Left colon (tissue), 2 donors: ENCODE results near the gene MMP24. TPM values are rescaled to one million over a fixed set of nuclear protein-coding genes. Genes with fewer than 3 reads are reported as not detected.
A peak's percentile ranks its signal among the peaks of the same experiment; 100 is the strongest.
"Not testable (repeated sequence)": the region's sequence is repeated elsewhere in the genome, so short reads cannot be mapped to it uniquely, and the experiment has no call there.

ENCODE experiments used
- ATAC-seq: fragments of 200-7000 bp; cut with Tn5 transposase; one replicate; pipeline ENCODE4 v1.9.1; 2020; ENCODE audit warnings: mild to moderate bottlenecking, moderate library complexity
- DNase-seq, 2 donors: peaks; one replicate each; pipeline ENCODE4 v3.0.0-alpha.2; 2020
- intact Hi-C, 2 donors: fragments of 100-400 bp; cut with DNase I in 1 of 2; cut with micrococcal nuclease in 1 of 2; formaldehyde crosslinking; loops; one replicate each; pipeline versions ENCODE4 v1.11.2 to v1.14.0; 2022; cut with DNase I, micrococcal nuclease
- total RNA-seq, 2 donors: library from RNA; stranded (reverse); fragmentation: NEBNext Ultra II Directional; extraction: Animal tissue kit (Norgen Biotek cat#: 25700); gene quantifications; one replicate each; pipeline ENCODE4 v1.2.1, GENCODE V29; 2021
- donor health status: DM: no; HTN: no; CAD: no.
- donor health status: DM: yes; HTN: yes; CAD: no.

The MMP24 gene
- total RNA-seq, 2 donors from 2014 or later: 0.09 to 0.59 TPM

GRCh38 chr20:35315632-35316020 is 89.1 kb downstream of the MMP24 start:
- intact Hi-C loops, DNase-seq, ATAC-seq: not testable (repeated sequence)

DNA sequence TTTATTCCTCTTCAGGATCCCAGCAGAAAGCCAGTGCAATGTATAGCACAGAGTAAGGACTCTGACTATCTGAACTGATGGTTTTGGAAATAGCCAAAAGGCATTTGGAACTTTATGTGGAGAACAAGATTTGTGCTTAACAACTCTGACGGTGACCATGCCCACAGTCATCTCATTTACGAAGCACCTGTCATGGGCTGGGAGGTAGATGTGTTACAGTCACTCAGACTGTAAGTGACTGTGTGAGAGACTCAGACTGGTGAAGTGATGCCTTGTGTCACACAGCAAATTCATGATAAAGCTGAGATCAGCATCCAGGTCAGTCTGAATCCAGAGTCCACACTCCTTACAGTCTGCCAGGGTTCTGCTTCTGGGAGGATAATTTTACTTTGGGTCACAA is 89.6 kb downstream of the MMP24 start:
- DNase-seq: no peak
- ATAC-seq: no peak
- intact Hi-C loops: no loop called here

DNA sequence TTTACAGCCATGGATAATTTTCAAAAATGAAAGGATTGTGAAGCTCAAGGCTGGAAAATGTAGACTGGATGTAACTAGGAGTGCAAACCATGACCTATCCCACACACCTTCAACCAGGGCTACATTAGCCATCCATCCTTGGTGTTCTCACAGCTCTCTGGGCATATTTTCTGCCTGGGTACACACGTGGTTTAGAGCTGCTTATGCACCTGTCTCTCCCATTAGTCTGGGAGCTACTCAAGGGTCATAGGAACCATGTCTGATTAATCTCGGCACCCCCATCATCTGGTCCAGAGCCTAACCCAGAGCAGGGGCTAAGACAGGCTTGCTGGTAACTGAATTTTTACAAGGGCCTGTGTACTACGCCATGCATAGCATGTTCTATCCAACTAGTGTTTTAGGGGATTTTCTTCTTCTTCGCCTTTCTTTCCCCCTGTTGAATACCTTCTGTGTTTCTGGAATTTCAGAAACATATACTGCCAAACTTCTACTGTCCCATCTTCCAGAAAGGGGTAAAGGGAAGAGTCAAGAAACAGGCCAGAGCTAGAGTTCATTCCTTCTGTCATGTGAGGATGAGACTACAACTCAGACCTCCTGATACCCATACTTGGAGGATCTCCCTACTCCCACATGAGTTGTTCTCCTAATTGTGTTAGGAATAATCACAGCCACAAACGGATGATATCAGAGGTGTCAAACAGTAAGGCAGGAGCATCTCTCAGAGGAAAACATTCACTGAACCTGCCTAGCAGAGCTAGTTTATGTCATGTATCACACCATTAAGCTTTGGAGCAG is 91.1 kb downstream of the MMP24 start:
- ATAC-seq (no peak), DNase-seq (no peak)
- intact Hi-C loops: no loop called here

DNA sequence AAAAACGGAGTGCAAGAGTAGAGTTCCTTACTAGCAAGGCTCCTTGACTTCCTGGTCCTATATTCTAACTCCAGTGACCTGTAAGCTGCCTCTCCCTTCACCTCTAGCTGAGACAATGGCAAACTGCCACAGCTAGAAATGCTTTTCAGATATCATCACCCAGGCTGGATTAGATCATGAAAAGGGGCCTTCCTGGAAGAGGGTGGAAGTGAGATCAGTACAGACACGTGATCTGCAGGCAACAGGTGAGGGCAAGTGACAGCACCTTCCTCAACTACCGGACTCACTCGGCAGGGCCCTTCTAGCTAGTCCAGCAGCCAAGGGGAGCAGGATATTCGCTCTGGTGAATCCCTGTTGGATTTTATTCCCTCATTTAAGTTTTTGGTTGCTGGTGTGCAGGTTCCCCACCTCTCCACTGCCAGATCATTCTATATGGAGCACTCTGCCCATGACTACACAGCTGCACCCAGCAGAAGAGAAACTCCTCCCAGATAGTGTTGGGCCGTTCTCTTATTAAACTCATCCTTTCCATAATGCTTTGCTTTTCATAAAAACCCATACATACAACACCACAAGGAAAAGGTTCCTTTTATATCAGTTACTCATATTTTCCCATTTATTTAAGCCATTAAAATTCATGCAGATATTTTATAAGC is 92.1 kb downstream of the MMP24 start:
- ATAC-seq (peak; percentile 88), DNase-seq (peak; percentile 49 to 86)
- intact Hi-C loops: no loop called here

DNA sequence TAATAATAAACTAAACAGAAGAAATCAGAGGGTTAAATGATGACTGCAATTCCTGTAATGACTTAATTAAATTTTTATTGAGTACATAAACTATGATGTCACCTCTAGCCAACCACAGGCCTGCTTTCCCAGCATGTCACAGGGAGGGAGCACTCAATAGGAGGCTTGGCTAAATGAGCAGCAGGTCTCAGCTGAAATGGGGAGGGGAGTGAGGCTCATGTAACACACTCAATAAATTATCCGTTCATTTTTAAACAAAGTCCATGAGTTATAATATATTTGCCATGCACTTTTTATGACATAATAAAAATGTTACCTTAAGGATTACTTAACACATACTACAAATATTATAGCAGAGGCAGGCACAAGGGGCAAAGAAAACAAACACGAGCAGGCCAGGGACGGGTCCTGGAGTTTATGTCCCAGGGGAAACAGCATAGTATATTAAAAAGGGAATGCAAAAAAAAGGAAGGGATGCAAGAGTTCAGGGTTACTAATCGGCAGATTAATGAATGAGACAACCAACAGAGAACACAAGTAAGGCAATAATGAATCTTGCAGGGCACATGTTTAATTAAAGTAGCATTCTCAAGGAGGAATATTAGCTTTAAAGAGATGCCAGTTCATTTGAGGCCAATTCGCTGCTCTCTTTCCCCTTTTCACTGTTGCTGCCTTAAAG is 92.8 kb downstream of the MMP24 start:
- intact Hi-C loops: no loop called here
- ATAC-seq: peak; percentile 57
- no peak for DNase-seq

GRCh38 chr20:35319871-35320197 is 93.3 kb downstream of the MMP24 start:
- DNase-seq (no peak), ATAC-seq (no peak)
- intact Hi-C loops: no loop called here

- intact Hi-C loops: no loop called here
- DNase-seq: no peak
- ATAC-seq: no peak
Observed at GRCh38 chr20:35320396-35321126, 94.1 kb downstream of the MMP24 start.

- intact Hi-C loops: no loop called here
- peak; percentile 26 for ATAC-seq
- DNase-seq: no peak
Observed at GRCh38 chr20:35325401-35325800, 98.9 kb downstream of the MMP24 start.

GRCh38 chr20:35326021-35326739 is 99.7 kb downstream of the MMP24 start:
- no peak for ATAC-seq
- intact Hi-C loops: no loop called here
- DNase-seq: no peak

Other genes starting within 250 kb of the MMP24 start
- 10 to 100 TPM; 58.9 to 60.6 TPM for gene TRPC4AP, start 133.9 kb upstream of the MMP24 start, total RNA-seq
- gene EDEM2, start 79.4 kb upstream of the MMP24 start, total RNA-seq: 10 to 100 TPM; 26.4 to 29.7 TPM
- 1 to 10 TPM; 6.3 to 7.8 TPM for gene PROCR, start 54.6 kb upstream of the MMP24 start, total RNA-seq
- 100 to 1,000 TPM; 109 to 140 TPM for gene MMP24OS, start 51.4 kb downstream of the MMP24 start, total RNA-seq
- gene EIF6, start 58.1 kb downstream of the MMP24 start, total RNA-seq: 100 to 1,000 TPM; 199 to 225 TPM
- under 1 TPM in 1 of 2 donors, not detected in 1; 0.20 TPM for gene FAM83C, start 65.7 kb downstream of the MMP24 start, total RNA-seq
- 10 to 100 TPM; 57.2 to 63.1 TPM for gene UQCC1, start 185.3 kb downstream of the MMP24 start, total RNA-seq
- under 1 TPM in 1 of 2 donors, not detected in 1; 0.47 TPM for gene GDF5, start 211.5 kb downstream of the MMP24 start, total RNA-seq
- gene CEP250, start 228.9 kb downstream of the MMP24 start, total RNA-seq: 10 to 100 TPM; 22.5 to 23.2 TPM